CMK (cell line): Measurements from ENCODE around the gene ADARB2.

ENCODE experiments used
- DNase-seq: peaks from one replicate; pipeline ENCODE4 v3.0.0-alpha.2; 2010; ENCODE audit warnings: low read depth

The ADARB2 gene

DNA sequence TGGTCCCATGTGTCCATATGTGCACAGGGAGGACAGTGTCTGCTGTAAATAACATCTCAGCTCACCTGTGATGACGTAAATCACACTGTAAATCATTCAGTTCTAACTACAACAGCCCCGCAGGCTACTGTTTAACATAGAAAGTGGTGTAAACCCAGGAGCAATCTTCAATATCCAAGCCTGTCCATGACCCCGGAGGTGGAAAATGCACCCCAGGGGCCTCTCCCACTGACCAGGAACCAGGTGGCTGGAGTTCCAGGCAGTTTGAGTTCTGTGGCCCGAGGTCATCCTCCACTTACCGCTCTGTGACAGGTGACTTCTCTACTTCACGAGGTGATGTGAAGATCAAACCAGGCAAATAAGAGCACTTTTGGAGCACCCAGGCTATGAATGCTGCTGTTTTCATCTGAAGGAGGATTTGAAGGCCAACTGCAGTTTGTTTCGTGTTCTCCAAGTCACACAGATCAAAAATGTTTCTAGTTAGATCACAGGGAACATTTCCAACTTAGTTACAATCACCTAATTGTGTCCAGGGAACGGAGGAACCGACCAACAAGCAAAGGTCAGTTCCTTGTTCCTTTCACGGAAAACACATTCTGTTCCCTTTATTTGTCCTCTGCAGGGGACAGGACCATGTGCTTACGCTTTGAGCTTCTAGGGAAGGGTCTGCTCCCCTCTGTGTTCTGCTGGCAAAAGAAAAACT is 549.3 kb downstream of the ADARB2 start:
- DNase-seq = no peak

- no peak for DNase-seq
Measured at GRCh38 chr10:1187151-1187854, 550.0 kb downstream of the ADARB2 start.

- DNase-seq = no peak
Measured at GRCh38 chr10:1186683-1186990, 550.7 kb downstream of the ADARB2 start.

- no peak for DNase-seq
Measured at GRCh38 chr10:1185911-1186682, 551.2 kb downstream of the ADARB2 start.

DNA sequence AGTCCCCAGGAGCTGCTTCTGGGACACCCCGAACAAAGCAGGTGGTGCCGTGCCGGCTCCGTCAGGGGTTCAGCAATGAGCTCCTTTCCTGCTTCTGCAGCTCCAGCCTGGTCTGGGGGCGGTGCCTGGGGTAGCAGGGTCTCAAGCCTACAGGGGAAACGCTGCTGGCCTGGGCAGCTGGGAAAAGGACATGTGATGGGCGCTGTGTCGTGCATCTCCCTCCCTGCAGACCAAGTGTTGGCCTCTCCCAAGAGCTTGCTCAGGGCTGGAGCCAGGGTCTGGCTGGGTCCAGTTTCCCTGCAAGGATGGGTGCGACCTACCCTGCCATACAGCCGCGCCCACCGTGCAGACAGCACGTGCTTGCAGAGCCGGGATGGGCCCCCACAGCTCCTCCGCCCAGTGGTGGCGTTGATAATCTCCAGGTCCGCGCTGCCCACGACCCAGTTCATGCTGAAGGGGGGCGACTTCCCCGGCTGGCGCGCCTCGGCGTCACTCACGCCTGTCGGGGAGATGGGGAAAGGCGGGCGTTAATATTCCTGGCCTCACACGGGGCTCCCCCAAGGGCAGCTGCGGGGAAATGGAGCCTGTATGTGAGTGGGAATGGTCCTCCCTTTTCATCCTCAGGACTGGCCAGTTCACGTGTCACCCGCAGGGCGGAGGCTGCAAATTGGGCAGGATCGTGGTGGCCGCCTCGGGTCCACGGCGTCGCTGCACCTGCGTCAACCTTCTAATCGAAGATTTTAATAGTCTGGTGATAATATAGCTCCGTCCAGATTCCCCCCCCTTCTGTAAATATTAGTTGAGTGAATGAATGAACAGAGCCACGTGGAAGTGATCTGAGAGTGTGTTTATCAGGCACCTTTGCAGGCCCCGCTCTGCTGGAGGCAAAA is 552.5 kb downstream of the ADARB2 start:
- no peak for DNase-seq

GRCh38 chr10:1183701-1184100 is 553.6 kb downstream of the ADARB2 start:
- DNase-seq = no peak

GRCh38 chr10:1183033-1183396 is 554.3 kb downstream of the ADARB2 start:
- DNase-seq = no peak

DNA sequence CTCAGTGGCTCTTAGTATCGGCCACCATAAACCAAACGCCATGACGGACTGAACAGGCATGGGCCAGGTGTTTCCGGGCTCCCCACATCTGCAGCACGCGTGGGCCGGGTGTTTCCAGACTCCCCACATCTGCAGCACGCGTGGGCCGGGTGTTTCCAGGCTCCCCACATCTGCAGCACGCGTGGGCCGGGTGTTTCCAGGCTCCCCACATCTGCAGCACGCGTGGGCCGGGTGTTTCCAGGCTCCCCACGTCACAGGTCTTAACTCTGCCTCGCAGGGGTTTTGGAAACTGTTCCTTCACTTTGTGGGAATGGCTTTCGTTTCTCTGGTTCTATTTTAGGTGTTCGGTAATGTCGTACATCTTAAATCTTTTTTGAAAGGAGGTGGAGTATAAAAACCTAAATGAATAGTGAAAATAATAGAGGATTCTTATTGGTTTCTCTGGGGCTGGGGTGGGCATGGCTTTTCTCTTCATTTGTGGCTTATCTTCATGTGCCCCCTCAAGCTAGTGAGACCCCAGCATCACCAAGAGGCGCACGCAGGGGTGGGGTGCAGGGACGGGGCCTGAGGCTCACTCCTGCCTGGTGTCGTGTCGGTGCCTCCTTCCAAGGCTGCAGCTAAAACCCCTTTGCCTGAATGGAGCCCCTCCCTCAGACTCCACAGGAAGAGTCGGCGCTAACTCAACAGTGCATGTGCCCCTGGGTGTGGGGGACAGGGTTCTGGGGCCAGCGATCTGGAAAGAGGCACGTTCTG is 554.9 kb downstream of the ADARB2 start:
- DNase-seq = no peak

DNA sequence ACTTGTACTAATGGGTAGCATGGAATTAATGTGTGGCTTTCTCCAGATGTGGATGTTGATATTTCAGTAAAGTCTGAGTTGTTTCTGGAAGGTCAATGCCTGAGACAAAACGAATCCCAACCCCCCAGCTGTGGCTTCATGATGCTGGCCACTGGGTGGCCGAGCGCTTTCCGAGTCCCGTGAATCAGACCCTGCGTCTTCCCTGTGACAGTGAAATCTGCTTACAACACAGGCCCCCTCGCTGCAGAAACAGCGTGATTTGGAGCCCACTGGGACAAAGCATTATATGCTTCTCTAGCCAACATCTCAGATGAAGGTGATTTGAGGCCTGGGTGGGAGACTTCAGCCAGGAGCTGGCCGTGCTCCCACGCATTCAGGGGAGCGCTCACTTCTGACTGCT is 556.5 kb downstream of the ADARB2 start:
- DNase-seq = no peak

GRCh38 chr10:1180071-1180730 is 557.1 kb downstream of the ADARB2 start:
- DNase-seq = no peak

- peak; percentile 14 for DNase-seq
Measured at GRCh38 chr10:1179346-1180070, 557.8 kb downstream of the ADARB2 start.

GRCh38 chr10:1178506-1178905 is 558.8 kb downstream of the ADARB2 start:
- no peak for DNase-seq

DNA sequence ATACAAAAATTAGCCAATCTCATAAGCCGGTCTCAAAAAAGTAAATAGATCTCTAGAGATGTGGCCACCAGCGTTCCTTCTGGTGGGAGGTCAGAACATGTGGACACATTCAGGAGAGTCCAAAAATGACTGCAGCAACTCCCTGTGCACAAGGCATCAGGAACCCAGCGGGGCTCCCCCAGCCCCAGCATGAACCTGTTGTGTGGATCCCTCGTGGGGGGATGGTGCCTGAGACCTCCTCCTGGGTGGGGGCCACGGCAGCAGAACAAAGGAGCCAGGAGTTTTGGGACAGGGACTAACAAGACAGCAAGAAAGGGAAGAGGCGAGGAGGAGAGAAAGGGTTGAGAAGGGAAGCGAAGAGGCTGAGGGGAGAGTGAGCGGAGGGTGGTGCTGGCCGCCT is 559.4 kb downstream of the ADARB2 start:
- no peak for DNase-seq

DNA sequence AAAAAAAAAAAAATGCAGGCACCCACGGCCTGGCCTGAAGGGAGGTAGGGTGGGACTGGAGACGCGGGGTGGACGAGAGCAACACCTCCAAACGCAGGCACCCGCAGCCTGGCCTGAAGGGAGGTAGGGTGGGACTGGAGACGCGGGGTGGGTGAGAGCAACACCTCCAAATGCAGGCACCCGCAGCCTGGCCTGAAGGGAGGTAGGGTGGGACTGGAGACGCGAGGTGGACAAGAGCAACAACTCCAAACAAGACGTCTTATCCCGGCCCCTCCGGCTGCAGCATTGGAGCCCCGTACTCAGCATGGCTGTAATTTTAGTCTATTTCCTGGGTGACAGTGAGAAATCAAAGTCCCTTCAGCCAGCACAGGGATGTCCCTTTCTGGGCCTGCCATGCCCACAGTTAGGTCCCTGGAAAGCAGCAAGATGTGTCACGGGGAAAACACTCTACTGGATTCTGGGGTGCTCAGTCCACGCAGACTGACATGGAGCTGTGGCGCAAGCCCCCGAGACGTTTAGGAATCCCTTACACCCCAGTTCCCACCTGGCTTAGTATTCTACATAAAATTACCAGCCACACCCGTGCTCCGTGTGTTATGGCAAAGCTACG is 561.3 kb downstream of the ADARB2 start:
- no peak for DNase-seq

DNA sequence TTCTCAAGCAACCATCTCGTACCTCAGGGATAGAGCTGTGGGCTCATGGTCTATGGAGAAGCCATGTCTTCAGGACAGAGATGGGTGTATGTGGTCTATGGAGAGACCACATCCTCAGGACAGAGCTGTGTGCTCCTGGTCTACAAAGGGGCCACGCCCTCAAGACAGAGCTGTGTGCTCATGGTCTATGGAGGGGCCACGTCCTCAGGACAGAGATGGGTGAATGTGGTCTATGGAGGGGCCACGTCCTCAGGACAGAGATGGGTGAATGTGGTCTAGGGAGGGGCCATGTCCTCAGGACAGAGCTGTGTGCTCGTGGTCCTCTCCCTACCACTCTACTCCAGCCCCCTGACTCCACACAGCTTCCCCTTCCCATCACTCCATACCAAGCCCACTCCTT is 563.3 kb downstream of the ADARB2 start:
- no peak for DNase-seq

DNA sequence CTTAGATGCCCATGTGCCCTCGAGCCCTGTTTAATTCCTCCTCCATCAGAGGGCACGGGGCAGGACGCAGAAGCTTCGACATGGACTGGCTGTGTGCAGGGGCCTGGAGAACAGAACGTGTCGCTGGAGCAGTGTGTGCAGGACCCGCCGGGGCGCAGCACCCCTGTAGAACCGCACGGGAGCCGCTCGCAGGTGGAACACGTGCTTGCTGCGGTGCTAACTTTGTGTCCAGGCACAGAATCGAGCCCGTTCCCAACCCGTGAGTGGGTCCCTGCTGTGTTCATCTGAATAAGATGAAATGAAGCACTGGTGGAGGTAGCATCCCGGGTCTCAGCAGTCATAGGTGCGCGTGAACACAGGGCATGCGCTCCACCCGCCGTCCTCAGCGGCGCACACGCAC is 564.2 kb downstream of the ADARB2 start:
- DNase-seq = no peak

DNA sequence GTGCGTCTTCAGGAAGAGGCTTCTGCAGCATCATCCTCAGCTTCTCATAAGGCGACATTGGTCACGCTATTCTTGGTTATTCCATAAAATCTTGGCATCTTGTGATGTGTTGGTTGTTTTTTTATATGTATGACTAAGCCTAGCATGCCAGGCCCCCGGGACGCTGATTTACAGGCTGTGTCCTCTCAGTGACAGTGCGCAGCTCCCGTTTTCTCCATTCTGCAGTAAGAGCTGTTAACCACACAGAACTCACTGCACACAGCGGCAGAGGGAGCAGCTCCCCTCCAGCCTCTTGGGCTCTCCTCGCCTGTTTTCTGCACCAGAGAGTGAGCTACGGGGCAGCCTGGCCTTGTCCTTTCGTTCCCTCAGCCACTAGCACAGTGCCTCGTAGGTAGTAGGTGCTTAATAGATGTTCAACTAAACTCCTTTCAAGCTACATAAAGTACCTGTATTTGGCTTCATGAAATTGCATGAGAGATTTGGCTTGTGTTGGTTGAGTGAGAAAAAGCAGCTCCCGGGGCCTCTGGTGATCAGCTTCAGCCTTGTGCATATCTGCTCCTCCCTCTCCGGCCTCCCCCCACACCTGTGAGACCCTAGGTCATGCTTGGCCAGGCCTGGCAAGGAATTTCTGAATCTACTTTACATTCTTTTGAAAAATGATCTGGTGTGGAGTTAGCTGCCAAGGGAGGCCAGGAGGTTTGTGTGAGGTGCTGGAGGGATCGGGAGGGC is 564.9 kb downstream of the ADARB2 start:
- no peak for DNase-seq

- no peak for DNase-seq
Measured at GRCh38 chr10:1171586-1171985, 565.7 kb downstream of the ADARB2 start.

- DNase-seq = no peak
Measured at GRCh38 chr10:1171182-1171581, 566.1 kb downstream of the ADARB2 start.
